HUDEP-2 (cell line): ENCODE results near the gene ZNF416.

Experiments
- DNase-seq, 76 experiments: peaks; one replicate each; lab custom pipeline; 2025; ENCODE audit not compliant: unreplicated experiment in 76 of 76; lab: John Stamatoyannopoulos, UW

Gene ZNF416

GRCh38 chr19:57559404-57560025 is 19.2 kb downstream of the ZNF416 start, which contains the start of gene ZNF550:
ZNF550 (minus strand) TSS chr19:57559863; CDS start chr19:57559682, 181 bp downstream.
- peak in 74 of 76 experiments; percentile 39 to 93 (median 82) for DNase-seq

GRCh38 chr19:57559008-57559403 is 19.7 kb downstream of the ZNF416 start:
- DNase-seq, result peak in 30 of 76 experiments; percentile 2 to 38 (median 18)

- peak in 1 of 76 experiments; percentile 30 for DNase-seq
These were observed 20.2 kb downstream of the ZNF416 start for GRCh38 chr19:57558525-57558924.

GRCh38 chr19:57557659-57558058 is 21.1 kb downstream of the ZNF416 start:
- DNase-seq, result no peak

GRCh38 chr19:57552432-57552831 is 26.3 kb downstream of the ZNF416 start:
- no peak for DNase-seq

- DNase-seq, result no peak
These were observed 32.2 kb downstream of the ZNF416 start for GRCh38 chr19:57546513-57546912.

- no peak for DNase-seq
These were observed 40.7 kb downstream of the ZNF416 start for GRCh38 chr19:57537953-57538547.

- peak; percentile 35 to 95 (median 86) for DNase-seq
These were observed 51.4 kb downstream of the ZNF416 start, which contains the start of gene ZNF549 for GRCh38 chr19:57527136-57527881. ZNF549 (plus strand) TSS chr19:57527356; CDS start chr19:57527574, 218 bp downstream.
